Measurements from ENCODE around the gene MDGA2.
"Not testable (repeated sequence)": the region's sequence is repeated elsewhere in the genome, so short reads cannot be mapped to it uniquely, and the experiment has no call there.

DNA sequence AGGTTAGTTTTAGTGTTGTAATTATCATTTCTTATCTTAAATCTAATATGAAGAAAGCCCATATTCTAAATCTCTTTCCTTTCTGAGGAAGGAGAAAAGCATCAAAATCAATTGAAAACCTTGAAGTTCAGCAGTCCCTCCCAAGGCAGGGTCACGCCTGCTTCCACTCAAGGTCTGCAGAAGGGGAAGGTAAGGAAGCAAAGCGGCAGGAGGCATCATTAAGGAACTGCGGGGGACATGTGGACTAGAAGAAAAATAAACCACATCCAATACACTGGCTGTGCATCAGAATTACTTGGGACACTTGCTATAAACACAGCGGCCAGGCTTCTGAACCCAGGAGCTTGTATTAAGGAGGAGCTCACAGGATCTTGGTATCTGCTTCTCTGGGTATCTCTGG lies 759.9 kb downstream of the MDGA2 start:
- TF ChIP-seq, protein P1, sequence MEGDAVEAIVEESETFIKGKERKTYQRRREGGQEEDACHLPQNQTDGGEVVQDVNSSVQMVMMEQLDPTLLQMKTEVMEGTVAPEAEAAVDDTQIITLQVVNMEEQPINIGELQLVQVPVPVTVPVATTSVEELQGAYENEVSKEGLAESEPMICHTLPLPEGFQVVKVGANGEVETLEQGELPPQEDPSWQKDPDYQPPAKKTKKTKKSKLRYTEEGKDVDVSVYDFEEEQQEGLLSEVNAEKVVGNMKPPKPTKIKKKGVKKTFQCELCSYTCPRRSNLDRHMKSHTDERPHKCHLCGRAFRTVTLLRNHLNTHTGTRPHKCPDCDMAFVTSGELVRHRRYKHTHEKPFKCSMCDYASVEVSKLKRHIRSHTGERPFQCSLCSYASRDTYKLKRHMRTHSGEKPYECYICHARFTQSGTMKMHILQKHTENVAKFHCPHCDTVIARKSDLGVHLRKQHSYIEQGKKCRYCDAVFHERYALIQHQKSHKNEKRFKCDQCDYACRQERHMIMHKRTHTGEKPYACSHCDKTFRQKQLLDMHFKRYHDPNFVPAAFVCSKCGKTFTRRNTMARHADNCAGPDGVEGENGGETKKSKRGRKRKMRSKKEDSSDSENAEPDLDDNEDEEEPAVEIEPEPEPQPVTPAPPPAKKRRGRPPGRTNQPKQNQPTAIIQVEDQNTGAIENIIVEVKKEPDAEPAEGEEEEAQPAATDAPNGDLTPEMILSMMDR (IDR thresholded peaks at IDR 0.05), result not testable (repeated sequence)
- not testable (repeated sequence) for TF ChIP-seq POLR2A (IDR thresholded peaks at IDR 0.05)

All from Peyer's patch (tissue), 4 donors.